Raji (cell line): ENCODE measurements around the gene ADAMTSL1.

Experiments used
- POLR2A ChIP-seq: IDR thresholded peaks from 2 replicates; pipeline ENCODE4 v1.6.1; 2011; ENCODE audit warnings: low read depth, low read length, control low read depth; ENCODE audit not compliant: insufficient read depth

Gene ADAMTSL1

GRCh38 chr9:18596920-18597319, 123.0 kb downstream of the ADAMTSL1 start:
- no peak for TF ChIP-seq POLR2A

- no peak for TF ChIP-seq POLR2A
Measured at GRCh38 chr9:18598969-18599368, 125.0 kb downstream of the ADAMTSL1 start.

GRCh38 chr9:18601026-18601425, 127.1 kb downstream of the ADAMTSL1 start:
- TF ChIP-seq POLR2A = no peak

- no peak for TF ChIP-seq POLR2A
Measured at GRCh38 chr9:18601956-18602355, 128.0 kb downstream of the ADAMTSL1 start.

GRCh38 chr9:18604767-18605730, 131.1 kb downstream of the ADAMTSL1 start:
- TF ChIP-seq POLR2A = no peak

- TF ChIP-seq POLR2A = no peak
Measured at GRCh38 chr9:18605766-18606180, 131.8 kb downstream of the ADAMTSL1 start.

- no peak for TF ChIP-seq POLR2A
Measured at GRCh38 chr9:18606281-18606680, 132.3 kb downstream of the ADAMTSL1 start.

GRCh38 chr9:18606846-18607245, 132.9 kb downstream of the ADAMTSL1 start:
- no peak for TF ChIP-seq POLR2A

GRCh38 chr9:18608371-18608770, 134.4 kb downstream of the ADAMTSL1 start:
- no peak for TF ChIP-seq POLR2A

- TF ChIP-seq POLR2A = no peak
Measured at GRCh38 chr9:18610956-18611355, 137.0 kb downstream of the ADAMTSL1 start.

GRCh38 chr9:18611971-18612370, 138.0 kb downstream of the ADAMTSL1 start:
- no peak for TF ChIP-seq POLR2A

- no peak for TF ChIP-seq POLR2A
Measured at GRCh38 chr9:18614116-18614515, 140.2 kb downstream of the ADAMTSL1 start.

- no peak for TF ChIP-seq POLR2A
Measured at GRCh38 chr9:18614651-18615050, 140.7 kb downstream of the ADAMTSL1 start.

GRCh38 chr9:18616976-18617375, 143.0 kb downstream of the ADAMTSL1 start:
- TF ChIP-seq POLR2A = no peak

GRCh38 chr9:18617759-18618158, 143.8 kb downstream of the ADAMTSL1 start:
- no peak for TF ChIP-seq POLR2A

- no peak for TF ChIP-seq POLR2A
Measured at GRCh38 chr9:18618862-18619261, 144.9 kb downstream of the ADAMTSL1 start.
